ENCODE data around the gene SEPTIN2. TPM values are rescaled to one million over a fixed set of nuclear protein-coding genes. Genes with fewer than 3 reads are reported as not detected.
A peak's percentile ranks its signal among the peaks of the same experiment; 100 is the strongest.

The SEPTIN2 gene
- total RNA-seq, 1 donor from 2014 or later = 466 TPM

- Mint-ChIP-seq H3K9me3 (no peaks in the 10 kb centered on the region), H3K27me3 (ENCODE audit: low read depth) (peaks cover 2% of the 10 kb centered on the region), H3K36me3 (ENCODE audit: low read depth) (peaks cover 5% of the 10 kb centered on the region), H3K27ac (ENCODE audit: unreplicated experiment) (no peak within 1 kb of the TSS), H3K4me3 (peak within 1 kb of the TSS; percentile 90), H3K4me1 (peaks cover 20% of the 10 kb centered on the region)
- TF ChIP-seq CTCF (conservative IDR thresholded peaks at IDR 0.05) = no peak
- peak; percentile 96 for DNase-seq (ENCODE audit: low read depth, low spot score)
Measured at GRCh38 chr2:241355983-241356870, 40.5 kb downstream of the SEPTIN2 start, which contains the start of gene FARP2. Gene FARP2 (plus strand): TSS chr2:241356285. CDS start chr2:241373108, 16,823 bp downstream.

- no peak for DNase-seq (ENCODE audit: low read depth, low spot score)
- no peaks in the 10 kb centered on the region for H3K9me3 Mint-ChIP-seq
- no peak overlapping the region for H3K27ac Mint-ChIP-seq (ENCODE audit: unreplicated experiment)
- peak overlapping the region; percentile 87 for H3K4me3 Mint-ChIP-seq
- H3K4me1 Mint-ChIP-seq = peaks cover 20% of the 10 kb centered on the region
- H3K36me3 Mint-ChIP-seq (ENCODE audit: low read depth) = peaks cover 5% of the 10 kb centered on the region
- H3K27me3 Mint-ChIP-seq (ENCODE audit: low read depth) = peaks cover 2% of the 10 kb centered on the region
- TF ChIP-seq CTCF (conservative IDR thresholded peaks at IDR 0.05) = no peak
Measured at GRCh38 chr2:241356871-241357260, 41.1 kb downstream of the SEPTIN2 start.

- peak overlapping the region; percentile 87 for H3K4me3 Mint-ChIP-seq
- H3K4me1 Mint-ChIP-seq = peaks cover 20% of the 10 kb centered on the region
- no peak for TF ChIP-seq CTCF (conservative IDR thresholded peaks at IDR 0.05)
- H3K36me3 Mint-ChIP-seq (ENCODE audit: low read depth) = peaks cover 5% of the 10 kb centered on the region
- no peak for DNase-seq (ENCODE audit: low read depth, low spot score)
- H3K27me3 Mint-ChIP-seq (ENCODE audit: low read depth) = peaks cover 2% of the 10 kb centered on the region
- no peak overlapping the region for H3K27ac Mint-ChIP-seq (ENCODE audit: unreplicated experiment)
- no peaks in the 10 kb centered on the region for H3K9me3 Mint-ChIP-seq
Measured at GRCh38 chr2:241357531-241357930, 41.8 kb downstream of the SEPTIN2 start.

GRCh38 chr2:241358470-241358869 is 42.7 kb downstream of the SEPTIN2 start:
- Mint-ChIP-seq H3K27ac (ENCODE audit: unreplicated experiment) (no peak overlapping the region), H3K9me3 (no peaks in the 10 kb centered on the region), H3K36me3 (ENCODE audit: low read depth) (peaks cover 5% of the 10 kb centered on the region), H3K4me3 (peak overlapping the region; percentile 68), H3K4me1 (peaks cover 20% of the 10 kb centered on the region), H3K27me3 (ENCODE audit: low read depth) (peaks cover 2% of the 10 kb centered on the region)
- no peak for DNase-seq (ENCODE audit: low read depth, low spot score)
- TF ChIP-seq CTCF (conservative IDR thresholded peaks at IDR 0.05) = no peak

- no peak overlapping the region for H3K27ac Mint-ChIP-seq (ENCODE audit: unreplicated experiment)
- H3K4me1 Mint-ChIP-seq = peaks cover 20% of the 10 kb centered on the region
- DNase-seq (ENCODE audit: low read depth, low spot score) = no peak
- no peaks in the 10 kb centered on the region for H3K9me3 Mint-ChIP-seq
- peaks cover 2% of the 10 kb centered on the region for H3K27me3 Mint-ChIP-seq (ENCODE audit: low read depth)
- no peak for TF ChIP-seq CTCF (conservative IDR thresholded peaks at IDR 0.05)
- peaks cover under 1% of the 10 kb centered on the region for H3K36me3 Mint-ChIP-seq (ENCODE audit: low read depth)
- peak overlapping the region; percentile 70 for H3K4me3 Mint-ChIP-seq
Measured at GRCh38 chr2:241359481-241360045, 43.8 kb downstream of the SEPTIN2 start.

All from neural crest cell (in vitro differentiated cells).